Measurements from ENCODE around the gene IGSF21.

The IGSF21 gene

GRCh38 chr1:18305182-18305795 lies 197.7 kb downstream of the IGSF21 start:
- no peak for DNase-seq

- no peak for DNase-seq
Measured at GRCh38 chr1:18307329-18307898, 199.8 kb downstream of the IGSF21 start.

- no peak for DNase-seq
Measured at GRCh38 chr1:18309552-18310155, 202.1 kb downstream of the IGSF21 start.

- no peak for DNase-seq
Measured at GRCh38 chr1:18312961-18313360, 205.4 kb downstream of the IGSF21 start.

- DNase-seq, result no peak
Measured at GRCh38 chr1:18313523-18313922, 205.9 kb downstream of the IGSF21 start.

- no peak for DNase-seq
Measured at GRCh38 chr1:18314399-18314798, 206.8 kb downstream of the IGSF21 start.

GRCh38 chr1:18315449-18315848 lies 207.9 kb downstream of the IGSF21 start:
- DNase-seq, result no peak

- DNase-seq, result no peak
Measured at GRCh38 chr1:18316764-18317163, 209.2 kb downstream of the IGSF21 start.

GRCh38 chr1:18319099-18319498 lies 211.5 kb downstream of the IGSF21 start:
- no peak for DNase-seq

- no peak for DNase-seq
Measured at GRCh38 chr1:18320051-18320450, 212.5 kb downstream of the IGSF21 start.

- DNase-seq, result no peak
Measured at GRCh38 chr1:18322368-18323032, 214.9 kb downstream of the IGSF21 start.

- DNase-seq, result no peak
Measured at GRCh38 chr1:18323259-18323658, 215.7 kb downstream of the IGSF21 start.

GRCh38 chr1:18324246-18324645 lies 216.6 kb downstream of the IGSF21 start:
- DNase-seq, result no peak

- no peak for DNase-seq
Measured at GRCh38 chr1:18325136-18325535, 217.5 kb downstream of the IGSF21 start.

GRCh38 chr1:18326211-18326897 lies 218.8 kb downstream of the IGSF21 start:
- DNase-seq, result peak; percentile 72

- no peak for DNase-seq
Measured at GRCh38 chr1:18327650-18328049, 220.1 kb downstream of the IGSF21 start.

- no peak for DNase-seq
Measured at GRCh38 chr1:18328803-18329202, 221.2 kb downstream of the IGSF21 start.

GRCh38 chr1:18329469-18330253 lies 222.1 kb downstream of the IGSF21 start:
- no peak for DNase-seq

- DNase-seq, result no peak
Measured at GRCh38 chr1:18332576-18332975, 225.0 kb downstream of the IGSF21 start.

GRCh38 chr1:18333220-18333619 lies 225.6 kb downstream of the IGSF21 start:
- DNase-seq, result no peak

GRCh38 chr1:18336801-18337200 lies 229.2 kb downstream of the IGSF21 start:
- no peak for DNase-seq

GRCh38 chr1:18337757-18338156 lies 230.2 kb downstream of the IGSF21 start:
- DNase-seq, result no peak

GRCh38 chr1:18339161-18339560 lies 231.6 kb downstream of the IGSF21 start:
- DNase-seq, result no peak

All from NCI-H446 treated with DMSO at 0.1 percent for 48 hours (cell line).